ENCODE data around the gene SP7. TPM values are rescaled to one million over a fixed set of nuclear protein-coding genes. Genes with fewer than 3 reads are reported as not detected.

SP7 gene
- total RNA-seq, 1 donor from 2014 or later: not detected

GRCh38 chr12:53289891-53290290 is 46.3 kb downstream of the SP7 start:
- no peak overlapping the region for H3K27ac Mint-ChIP-seq (ENCODE audit: unreplicated experiment)
- H3K4me3 Mint-ChIP-seq (ENCODE audit: unreplicated experiment): no peak overlapping the region
- no peak for TF ChIP-seq CTCF (IDR thresholded peaks at IDR 0.05)
- H3K27me3 Mint-ChIP-seq (ENCODE audit: low read depth): no peaks in the 10 kb centered on the region
- H3K36me3 Mint-ChIP-seq (ENCODE audit: low read depth): no peaks in the 10 kb centered on the region
- no peak for DNase-seq (ENCODE audit: low spot score)
- H3K4me1 Mint-ChIP-seq (ENCODE audit: low read depth): peaks cover 4% of the 10 kb centered on the region
- H3K9me3 Mint-ChIP-seq (ENCODE audit: low read depth): no peaks in the 10 kb centered on the region

GRCh38 chr12:53288322-53288721 is 47.8 kb downstream of the SP7 start:
- no peak overlapping the region for H3K4me3 Mint-ChIP-seq (ENCODE audit: unreplicated experiment)
- H3K36me3 Mint-ChIP-seq (ENCODE audit: low read depth): no peaks in the 10 kb centered on the region
- no peaks in the 10 kb centered on the region for H3K9me3 Mint-ChIP-seq (ENCODE audit: low read depth)
- no peak for DNase-seq (ENCODE audit: low spot score)
- H3K4me1 Mint-ChIP-seq (ENCODE audit: low read depth): peaks cover 8% of the 10 kb centered on the region
- no peak for TF ChIP-seq CTCF (IDR thresholded peaks at IDR 0.05)
- H3K27me3 Mint-ChIP-seq (ENCODE audit: low read depth): no peaks in the 10 kb centered on the region
- H3K27ac Mint-ChIP-seq (ENCODE audit: unreplicated experiment): no peak overlapping the region

- no peak overlapping the region for H3K27ac Mint-ChIP-seq (ENCODE audit: unreplicated experiment)
- no peaks in the 10 kb centered on the region for H3K36me3 Mint-ChIP-seq (ENCODE audit: low read depth)
- peak; percentile 87 for TF ChIP-seq CTCF (IDR thresholded peaks at IDR 0.05)
- H3K4me1 Mint-ChIP-seq (ENCODE audit: low read depth): peaks cover 8% of the 10 kb centered on the region
- H3K4me3 Mint-ChIP-seq (ENCODE audit: unreplicated experiment): no peak overlapping the region
- H3K27me3 Mint-ChIP-seq (ENCODE audit: low read depth): no peaks in the 10 kb centered on the region
- no peaks in the 10 kb centered on the region for H3K9me3 Mint-ChIP-seq (ENCODE audit: low read depth)
- no peak for DNase-seq (ENCODE audit: low spot score)
Observed at GRCh38 chr12:53287741-53288216, 48.4 kb downstream of the SP7 start.

- Mint-ChIP-seq H3K27ac (ENCODE audit: unreplicated experiment) (no peak overlapping the region), H3K4me3 (ENCODE audit: unreplicated experiment) (no peak overlapping the region), H3K9me3 (ENCODE audit: low read depth) (no peaks in the 10 kb centered on the region), H3K36me3 (ENCODE audit: low read depth) (no peaks in the 10 kb centered on the region), H3K4me1 (ENCODE audit: low read depth) (peaks cover 8% of the 10 kb centered on the region), H3K27me3 (ENCODE audit: low read depth) (no peaks in the 10 kb centered on the region)
- DNase-seq (ENCODE audit: low spot score): no peak
- no peak for TF ChIP-seq CTCF (IDR thresholded peaks at IDR 0.05)
Observed at GRCh38 chr12:53286448-53286847, 49.7 kb downstream of the SP7 start.

GRCh38 chr12:53279888-53280498 is 56.2 kb downstream of the SP7 start:
- no peak for TF ChIP-seq CTCF (IDR thresholded peaks at IDR 0.05)
- Mint-ChIP-seq H3K4me1 (ENCODE audit: low read depth) (peaks cover 6% of the 10 kb centered on the region), H3K36me3 (ENCODE audit: low read depth) (no peaks in the 10 kb centered on the region), H3K9me3 (ENCODE audit: low read depth) (no peaks in the 10 kb centered on the region), H3K4me3 (ENCODE audit: unreplicated experiment) (no peak overlapping the region), H3K27me3 (ENCODE audit: low read depth) (no peaks in the 10 kb centered on the region), H3K27ac (ENCODE audit: unreplicated experiment) (no peak overlapping the region)
- no peak for DNase-seq (ENCODE audit: low spot score)

Data from chondrocyte (in vitro differentiated cells).